Hepatocyte (in vitro differentiated cells): ENCODE results near the gene MCAT.

ENCODE experiments used
- EZH2phosphoT487 ChIP-seq: fragments of 200-600 bp; sonication (generic); IDR thresholded peaks from one replicate; pipeline ENCODE4 v1.6.1; 2018; ENCODE audit warnings: antibody characterized with exemption, mild to moderate bottlenecking, low read depth, moderate library complexity; ENCODE audit not compliant: unreplicated experiment, severe bottlenecking
- TF ChIP-seq, protein P1 (sequence below): fragments of 200-600 bp; sonication (generic); IDR thresholded peaks from 2 replicates; pipeline ENCODE4 v1.5.1; 2016; ENCODE audit warnings: antibody characterized with exemption, mild to moderate bottlenecking; ENCODE audit not compliant: poor library complexity

DNA sequence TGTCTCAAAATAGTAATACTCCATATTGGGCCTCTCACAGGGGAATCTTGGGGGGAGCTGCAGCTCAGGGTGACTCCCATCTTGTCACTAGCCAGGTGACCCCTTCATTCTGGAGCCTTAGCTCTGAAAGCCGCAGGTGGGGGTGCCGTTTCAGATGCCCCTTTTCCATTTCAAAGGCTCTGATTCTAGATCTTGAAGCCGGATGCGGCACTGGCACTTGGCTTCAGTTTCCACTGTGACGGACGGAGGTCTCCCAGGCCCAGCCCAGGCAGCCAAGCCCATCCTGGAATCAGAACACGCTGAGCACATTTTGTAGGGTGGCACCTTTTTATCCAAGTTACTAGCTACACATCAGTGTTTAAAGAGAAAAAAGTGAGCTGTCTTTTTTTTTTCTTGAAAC is 26.3 kb downstream of the MCAT start:
- TF ChIP-seq, protein P1, sequence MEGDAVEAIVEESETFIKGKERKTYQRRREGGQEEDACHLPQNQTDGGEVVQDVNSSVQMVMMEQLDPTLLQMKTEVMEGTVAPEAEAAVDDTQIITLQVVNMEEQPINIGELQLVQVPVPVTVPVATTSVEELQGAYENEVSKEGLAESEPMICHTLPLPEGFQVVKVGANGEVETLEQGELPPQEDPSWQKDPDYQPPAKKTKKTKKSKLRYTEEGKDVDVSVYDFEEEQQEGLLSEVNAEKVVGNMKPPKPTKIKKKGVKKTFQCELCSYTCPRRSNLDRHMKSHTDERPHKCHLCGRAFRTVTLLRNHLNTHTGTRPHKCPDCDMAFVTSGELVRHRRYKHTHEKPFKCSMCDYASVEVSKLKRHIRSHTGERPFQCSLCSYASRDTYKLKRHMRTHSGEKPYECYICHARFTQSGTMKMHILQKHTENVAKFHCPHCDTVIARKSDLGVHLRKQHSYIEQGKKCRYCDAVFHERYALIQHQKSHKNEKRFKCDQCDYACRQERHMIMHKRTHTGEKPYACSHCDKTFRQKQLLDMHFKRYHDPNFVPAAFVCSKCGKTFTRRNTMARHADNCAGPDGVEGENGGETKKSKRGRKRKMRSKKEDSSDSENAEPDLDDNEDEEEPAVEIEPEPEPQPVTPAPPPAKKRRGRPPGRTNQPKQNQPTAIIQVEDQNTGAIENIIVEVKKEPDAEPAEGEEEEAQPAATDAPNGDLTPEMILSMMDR: no peak
- TF ChIP-seq EZH2phosphoT487: no peak
